Thymus (tissue), 11 donors: ENCODE measurements around the gene RORB. TPM values are rescaled to one million over a fixed set of nuclear protein-coding genes. Genes with fewer than 3 reads are reported as not detected.

Source experiments
- DNase-seq, 9 donors: peaks; one replicate each; pipeline ENCODE4 v3.0.0-alpha.2; 2013; ENCODE audit warnings: low spot score in 9 of 9, low read depth in 6 of 9, missing footprints in 1 of 9
- H3K27ac ChIP-seq, 2 donors: one replicate each; pipeline ENCODE4 v1.5.1; 2013; ENCODE audit warnings: control low read depth in 1 of 2, low read depth in 1 of 2, low read length in 1 of 2, mild to moderate bottlenecking in 1 of 2, moderate library complexity in 1 of 2
- H3K27me3 ChIP-seq, 2 donors: one replicate each; pipeline ENCODE4 v1.5.1; 2013; ENCODE audit warnings: low read length in 1 of 2; ENCODE audit not compliant: control insufficient read depth in 2 of 2, insufficient read depth in 1 of 2
- H3K36me3 ChIP-seq, 2 donors: one replicate each; pipeline ENCODE4 v1.5.1; 2013; ENCODE audit warnings: low read length in 1 of 2, mild to moderate bottlenecking in 1 of 2, moderate library complexity in 1 of 2; ENCODE audit not compliant: control insufficient read depth in 2 of 2, insufficient read depth in 2 of 2
- H3K4me1 ChIP-seq, 2 donors: one replicate each; pipeline ENCODE4 v1.5.1; 2013; ENCODE audit warnings: low read length in 2 of 2; ENCODE audit not compliant: control insufficient read depth in 2 of 2, insufficient read depth in 2 of 2
- H3K4me3 ChIP-seq, 2 donors: one replicate each; pipeline ENCODE4 v1.5.1; 2013; ENCODE audit warnings: low read length in 2 of 2, control low read depth in 1 of 2, mild to moderate bottlenecking in 1 of 2
- H3K9me3 ChIP-seq, 2 donors: one replicate each; pipeline ENCODE4 v1.5.1; 2013; ENCODE audit warnings: low read length in 1 of 2, mild to moderate bottlenecking in 1 of 2; ENCODE audit not compliant: control insufficient read depth in 2 of 2, insufficient read depth in 1 of 2
- WGBS: extraction: QIAGEN DNeasy Blood & Tissue Kit; methylation state at CpG from one replicate; pipeline ENCODE4 v1.1.7; 2013; 5-methylcytosine and 5-hydroxymethylcytosine counted together
- polyA plus RNA-seq: library from polyadenylated mRNA; stranded (reverse); fragments of 200-250 nt; gene quantifications from one replicate; pipeline ENCODE4 v1.2.3, GENCODE V29; 2013
- total RNA-seq: library from RNA; stranded (reverse); fragments of 120-200 nt; gene quantifications from one replicate; pipeline ENCODE4 v1.2.4, GENCODE V29; 2013
- donor health status: healthy.

Gene RORB
- total and polyA plus RNA-seq, 2 donors = 0.30 to 1.8 TPM

GRCh38 chr9:74501570-74501969 is 4.4 kb downstream of the RORB start:
- peaks cover 44 to 55% of the 10 kb centered on the region in 2 donors for H3K27me3 ChIP-seq
- WGBS = 50% methylated on average over 2 of the region's 2 CpGs
- no peak for DNase-seq

GRCh38 chr9:74503219-74503618 is 6.1 kb downstream of the RORB start:
- H3K4me3 ChIP-seq = no peak overlapping the region
- no peak for DNase-seq
- no peak overlapping the region for H3K27ac ChIP-seq
- H3K9me3 ChIP-seq = no peaks in the 10 kb centered on the region
- H3K27me3 ChIP-seq = peaks cover 34 to 39% of the 10 kb centered on the region in 2 donors
- WGBS = 87% methylated on average over 4 of the region's 4 CpGs
- peaks cover 1 to 4% of the 10 kb centered on the region in 2 donors for H3K4me1 ChIP-seq
- no peaks in the 10 kb centered on the region for H3K36me3 ChIP-seq

More at GRCh38 chr9:74501570-74501969, 4.4 kb downstream of the RORB start:
- no peak overlapping the region for H3K4me3 ChIP-seq
- H3K27ac ChIP-seq = no peak overlapping the region
- peaks cover 0 to 2% of the 10 kb centered on the region in 2 donors for H3K9me3 ChIP-seq
- peaks cover 3 to 18% of the 10 kb centered on the region in 2 donors for H3K4me1 ChIP-seq
- H3K36me3 ChIP-seq = no peaks in the 10 kb centered on the region

- H3K27me3 ChIP-seq = peaks cover 31 to 35% of the 10 kb centered on the region in 2 donors
- no peak for DNase-seq
- no peaks in the 10 kb centered on the region for H3K36me3 ChIP-seq
- 92% methylated on average over 3 of the region's 3 CpGs for WGBS
- no peak overlapping the region for H3K4me3 ChIP-seq
- no peak overlapping the region for H3K27ac ChIP-seq
- H3K4me1 ChIP-seq = peaks cover 0 to 4% of the 10 kb centered on the region in 2 donors
- no peaks in the 10 kb centered on the region for H3K9me3 ChIP-seq
Observed at GRCh38 chr9:74503666-74504065, 6.5 kb downstream of the RORB start.

GRCh38 chr9:74511333-74511732 is 14.2 kb downstream of the RORB start:
- H3K4me1 ChIP-seq = no peaks in the 10 kb centered on the region
- no peaks in the 10 kb centered on the region for H3K9me3 ChIP-seq
- no peaks in the 10 kb centered on the region for H3K27me3 ChIP-seq
- no peak for DNase-seq
- H3K36me3 ChIP-seq = no peaks in the 10 kb centered on the region
- H3K4me3 ChIP-seq = no peak overlapping the region
- 95% methylated on average over 2 of the region's 2 CpGs for WGBS
- no peak overlapping the region for H3K27ac ChIP-seq

- H3K27ac ChIP-seq = no peak overlapping the region
- H3K27me3 ChIP-seq = no peaks in the 10 kb centered on the region
- 93% methylated on average over 1 of the region's 1 CpG for WGBS
- no peaks in the 10 kb centered on the region for H3K9me3 ChIP-seq
- no peaks in the 10 kb centered on the region for H3K4me1 ChIP-seq
- H3K36me3 ChIP-seq = no peaks in the 10 kb centered on the region
- DNase-seq = no peak
- H3K4me3 ChIP-seq = no peak overlapping the region
Observed at GRCh38 chr9:74512416-74512815, 15.3 kb downstream of the RORB start.

GRCh38 chr9:74513221-74513620 is 16.1 kb downstream of the RORB start:
- no peaks in the 10 kb centered on the region for H3K9me3 ChIP-seq
- no peak overlapping the region for H3K27ac ChIP-seq
- H3K4me3 ChIP-seq = no peak overlapping the region
- H3K4me1 ChIP-seq = no peaks in the 10 kb centered on the region
- no peak for DNase-seq
- H3K36me3 ChIP-seq = no peaks in the 10 kb centered on the region
- no peaks in the 10 kb centered on the region for H3K27me3 ChIP-seq
- 95% methylated on average over 4 of the region's 4 CpGs for WGBS

- Histone ChIP-seq H3K27me3 (no peaks in the 10 kb centered on the region), H3K27ac (no peak overlapping the region), H3K4me3 (no peak overlapping the region), H3K4me1 (no peaks in the 10 kb centered on the region), H3K9me3 (no peaks in the 10 kb centered on the region), H3K36me3 (no peaks in the 10 kb centered on the region)
- WGBS = 90% methylated on average over 4 of the region's 4 CpGs
- no peak for DNase-seq
Observed at GRCh38 chr9:74517188-74517587, 20.1 kb downstream of the RORB start.

GRCh38 chr9:74519419-74519818 is 22.3 kb downstream of the RORB start:
- DNase-seq = no peak
- no peaks in the 10 kb centered on the region for H3K27me3 ChIP-seq
- H3K9me3 ChIP-seq = no peaks in the 10 kb centered on the region
- H3K4me1 ChIP-seq = no peaks in the 10 kb centered on the region
- no peak overlapping the region for H3K27ac ChIP-seq
- 96% methylated on average over 9 of the region's 9 CpGs for WGBS
- no peaks in the 10 kb centered on the region for H3K36me3 ChIP-seq
- H3K4me3 ChIP-seq = no peak overlapping the region

GRCh38 chr9:74521009-74521408 is 23.9 kb downstream of the RORB start:
- DNase-seq = no peak
- no peaks in the 10 kb centered on the region for H3K4me1 ChIP-seq
- H3K36me3 ChIP-seq = no peaks in the 10 kb centered on the region
- no peaks in the 10 kb centered on the region for H3K27me3 ChIP-seq
- no peaks in the 10 kb centered on the region for H3K9me3 ChIP-seq
- WGBS = 93% methylated on average over 1 of the region's 1 CpG
- no peak overlapping the region for H3K4me3 ChIP-seq
- H3K27ac ChIP-seq = no peak overlapping the region

- H3K4me1 ChIP-seq = no peaks in the 10 kb centered on the region
- no peak overlapping the region for H3K4me3 ChIP-seq
- WGBS = 64% methylated on average over 1 of the region's 1 CpG
- no peaks in the 10 kb centered on the region for H3K36me3 ChIP-seq
- no peak overlapping the region for H3K27ac ChIP-seq
- H3K9me3 ChIP-seq = no peaks in the 10 kb centered on the region
- no peaks in the 10 kb centered on the region for H3K27me3 ChIP-seq
- DNase-seq = no peak
Observed at GRCh38 chr9:74524289-74524688, 27.2 kb downstream of the RORB start.
